Uterus (tissue), 4 donors: Measurements from ENCODE around the gene GOLGA8S. TPM values are rescaled to one million over a fixed set of nuclear protein-coding genes. Genes with fewer than 3 reads are reported as not detected.
"Not testable (repeated sequence)": the region's sequence is repeated elsewhere in the genome, so short reads cannot be mapped to it uniquely, and the experiment has no call there.

Source experiments
- DNase-seq, 2 donors: peaks; one replicate each; pipeline ENCODE4 v3.0.0-alpha.2; 2019 to 2020
- H3K27ac ChIP-seq, 2 donors: fragments of 200-600 bp; sonication (generic); 1 replicate in 1 of 2; 2 replicates in 1 of 2; pipeline ENCODE4 v1.5.1; 2016 to 2018
- H3K27me3 ChIP-seq, 2 donors: fragments of 200-600 bp; sonication (generic); one replicate each; pipeline ENCODE4 v1.5.1; 2018 to 2019; ENCODE audit warnings: control low read depth in 1 of 2
- H3K36me3 ChIP-seq, 2 donors: fragments of 200-600 bp; sonication (generic); one replicate each; pipeline ENCODE4 v1.5.1; 2019; ENCODE audit warnings: control low read depth in 1 of 2
- H3K4me1 ChIP-seq, 2 donors: fragments of 200-600 bp; sonication (generic); one replicate each; pipeline ENCODE4 v1.5.1; 2018 to 2019; ENCODE audit warnings: control low read depth in 1 of 2
- H3K4me3 ChIP-seq, 2 donors: fragments of 200-600 bp; sonication (generic); 1 replicate in 1 of 2; 2 replicates in 1 of 2; pipeline ENCODE4 v1.5.1; 2018 to 2019; ENCODE audit warnings: mild to moderate bottlenecking in 1 of 2
- H3K9me3 ChIP-seq, 2 donors: fragments of 200-600 bp; sonication (generic); one replicate each; pipeline ENCODE4 v1.5.1; 2019; ENCODE audit warnings: control low read depth in 1 of 2
- POLR2A ChIP-seq, 2 donors: fragments of 450-650 bp; IDR thresholded peaks; one replicate each; pipeline ENCODE4 v1.6.1; 2016; ENCODE audit warnings: antibody characterized with exemption in 2 of 2, mild to moderate bottlenecking in 1 of 2, moderate library complexity in 1 of 2
- intact Hi-C: fragments of 100-400 bp; cut with DNase I; formaldehyde crosslinking; loops from one replicate; pipeline ENCODE4 v1.15.1; 2023; ENCODE audit warnings: low total_unique reads
- total RNA-seq, 4 donors: library from RNA; depleted of rRNA in 3 of 4; stranded (reverse); fragments of >200 nt in 3 of 4; gene quantifications; one replicate each; pipeline versions ENCODE4 v1.1.0 to v1.2.4, GENCODE V29; 2014 to 2023
- TF ChIP-seq, protein P1 (sequence below), 4 experiments: fragments of 200-600 bp in 2 of 4; fragments of 450-650 bp in 2 of 4; sonication (generic) in 2 of 4; IDR thresholded peaks; one replicate each; pipeline ENCODE4 v1.5.1; 2016 to 2019; ENCODE audit warnings: antibody characterized with exemption in 4 of 4, mild to moderate bottlenecking in 2 of 4, moderate library complexity in 1 of 4
- donor health status: DM: yes; HTN: yes; CAD: no.

GOLGA8S gene
- total RNA-seq, 4 donors from 2014 or later, result 0.24 to 0.35 TPM; not detected in 2

DNA sequence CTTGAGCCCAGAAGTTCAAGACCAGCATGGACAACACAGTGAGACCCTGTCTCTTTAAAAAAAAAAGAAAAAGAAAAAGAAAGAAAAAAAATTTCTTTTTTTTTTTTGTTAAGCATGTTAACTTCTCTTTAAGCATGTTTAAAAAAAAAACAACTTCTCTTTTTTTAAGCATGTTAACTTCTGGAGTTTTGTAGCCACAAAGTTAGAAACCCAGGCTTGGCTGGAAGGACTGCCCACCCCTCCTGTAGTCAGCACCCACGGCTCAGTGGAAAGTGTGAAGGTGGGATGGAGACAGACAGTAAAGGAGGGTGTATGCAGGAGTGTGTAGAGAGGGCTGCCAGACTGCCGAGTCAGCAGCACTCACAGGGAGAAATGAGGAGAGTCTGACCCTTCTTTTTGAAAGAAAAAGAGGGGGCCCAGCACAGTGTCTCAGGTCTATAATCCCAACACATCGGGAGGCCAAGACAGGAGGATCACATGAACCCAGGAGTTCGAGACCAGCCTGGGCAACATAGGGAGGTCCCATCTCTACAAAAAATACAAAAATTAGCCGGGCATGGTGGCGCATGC, 33.2 kb downstream of the GOLGA8S start:
- H3K27ac ChIP-seq, result no peak overlapping the region
- TF ChIP-seq, protein P1, sequence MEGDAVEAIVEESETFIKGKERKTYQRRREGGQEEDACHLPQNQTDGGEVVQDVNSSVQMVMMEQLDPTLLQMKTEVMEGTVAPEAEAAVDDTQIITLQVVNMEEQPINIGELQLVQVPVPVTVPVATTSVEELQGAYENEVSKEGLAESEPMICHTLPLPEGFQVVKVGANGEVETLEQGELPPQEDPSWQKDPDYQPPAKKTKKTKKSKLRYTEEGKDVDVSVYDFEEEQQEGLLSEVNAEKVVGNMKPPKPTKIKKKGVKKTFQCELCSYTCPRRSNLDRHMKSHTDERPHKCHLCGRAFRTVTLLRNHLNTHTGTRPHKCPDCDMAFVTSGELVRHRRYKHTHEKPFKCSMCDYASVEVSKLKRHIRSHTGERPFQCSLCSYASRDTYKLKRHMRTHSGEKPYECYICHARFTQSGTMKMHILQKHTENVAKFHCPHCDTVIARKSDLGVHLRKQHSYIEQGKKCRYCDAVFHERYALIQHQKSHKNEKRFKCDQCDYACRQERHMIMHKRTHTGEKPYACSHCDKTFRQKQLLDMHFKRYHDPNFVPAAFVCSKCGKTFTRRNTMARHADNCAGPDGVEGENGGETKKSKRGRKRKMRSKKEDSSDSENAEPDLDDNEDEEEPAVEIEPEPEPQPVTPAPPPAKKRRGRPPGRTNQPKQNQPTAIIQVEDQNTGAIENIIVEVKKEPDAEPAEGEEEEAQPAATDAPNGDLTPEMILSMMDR (IDR thresholded peaks at IDR 0.05), result no peak
- TF ChIP-seq POLR2A (IDR thresholded peaks at IDR 0.05), result no peak
- H3K4me3 ChIP-seq, result no peak overlapping the region
- DNase-seq, result no peak
- H3K27me3 ChIP-seq, result no peaks in the 10 kb centered on the region
- H3K9me3 ChIP-seq, result no peaks in the 10 kb centered on the region
- H3K4me1 ChIP-seq, result no peaks in the 10 kb centered on the region
- intact Hi-C loops, result no loop called here
- H3K36me3 ChIP-seq, result no peaks in the 10 kb centered on the region

- Histone ChIP-seq H3K27ac (no peak overlapping the region), H3K9me3 (no peaks in the 10 kb centered on the region), H3K36me3 (no peaks in the 10 kb centered on the region), H3K4me1 (no peaks in the 10 kb centered on the region), H3K4me3 (no peak overlapping the region), H3K27me3 (no peaks in the 10 kb centered on the region)
- TF ChIP-seq, protein P1 (IDR thresholded peaks at IDR 0.05), result no peak
- no peak for TF ChIP-seq POLR2A (IDR thresholded peaks at IDR 0.05)
- no peak for DNase-seq
- intact Hi-C loops, result no loop called here
Measured at GRCh38 chr15:23395030-23395692, 40.6 kb downstream of the GOLGA8S start.

- H3K36me3 ChIP-seq, result no peaks in the 10 kb centered on the region
- DNase-seq, result no peak
- intact Hi-C loops, result no loop called here
- no peaks in the 10 kb centered on the region for H3K9me3 ChIP-seq
- no peaks in the 10 kb centered on the region for H3K4me1 ChIP-seq
- H3K27me3 ChIP-seq, result no peaks in the 10 kb centered on the region
- H3K27ac ChIP-seq, result no peak overlapping the region
- no peak for TF ChIP-seq POLR2A (IDR thresholded peaks at IDR 0.05)
- TF ChIP-seq, protein P1 (IDR thresholded peaks at IDR 0.05), result no peak
- H3K4me3 ChIP-seq, result no peak overlapping the region
Measured at GRCh38 chr15:23395832-23396231, 41.3 kb downstream of the GOLGA8S start.

GRCh38 chr15:23397779-23398178, 43.2 kb downstream of the GOLGA8S start:
- H3K27me3 ChIP-seq, result no peaks in the 10 kb centered on the region
- no peak for DNase-seq
- H3K4me1 ChIP-seq, result no peaks in the 10 kb centered on the region
- no peak overlapping the region for H3K27ac ChIP-seq
- intact Hi-C loops, result no loop called here
- no peaks in the 10 kb centered on the region for H3K9me3 ChIP-seq
- TF ChIP-seq, protein P1 (IDR thresholded peaks at IDR 0.05), result no peak
- no peak for TF ChIP-seq POLR2A (IDR thresholded peaks at IDR 0.05)
- H3K36me3 ChIP-seq, result no peaks in the 10 kb centered on the region
- H3K4me3 ChIP-seq, result no peak overlapping the region

DNA sequence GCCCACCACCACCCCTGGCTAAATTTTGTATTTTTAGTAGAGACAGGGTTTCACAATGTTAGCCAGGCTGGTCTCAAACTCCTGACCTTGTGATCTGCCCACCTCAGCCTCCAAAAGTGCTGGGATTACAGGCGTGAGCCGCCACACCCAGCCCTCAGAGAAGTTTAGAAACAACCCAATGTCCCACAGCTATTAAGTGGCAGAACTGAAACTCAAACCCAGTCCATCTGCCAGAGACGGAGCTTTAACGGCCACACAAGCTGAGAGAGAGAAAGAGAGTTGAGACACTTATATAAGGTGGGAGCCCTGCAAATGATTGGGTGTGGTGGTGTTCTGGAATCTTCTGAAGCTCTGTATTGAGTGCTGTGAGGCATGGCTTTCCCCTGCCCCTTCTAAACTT, 43.8 kb downstream of the GOLGA8S start:
- H3K27ac ChIP-seq, H3K9me3 ChIP-seq, H3K27me3 ChIP-seq, H3K36me3 ChIP-seq, H3K4me1 ChIP-seq, DNase-seq, intact Hi-C loops, H3K4me3 ChIP-seq: not testable (repeated sequence)

DNA sequence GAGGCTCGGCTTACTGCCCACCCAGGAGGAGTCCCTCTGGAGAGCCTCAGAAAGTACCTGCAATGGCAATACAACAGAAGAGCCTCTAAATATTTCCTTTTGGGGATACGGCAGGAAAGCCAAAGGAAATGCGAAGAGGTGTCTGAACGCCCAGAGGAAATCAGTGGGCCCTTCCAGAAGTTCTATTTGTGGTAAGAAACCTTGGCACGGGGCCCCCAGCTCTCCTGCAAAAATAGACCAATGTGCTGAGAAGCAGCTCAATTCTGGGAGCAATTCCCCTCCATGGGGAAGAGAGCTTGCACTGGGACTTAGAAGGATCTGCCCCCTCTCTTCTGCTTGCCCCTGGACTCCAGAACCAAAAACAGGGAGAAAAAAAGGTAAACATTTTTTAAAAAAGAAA, 44.7 kb downstream of the GOLGA8S start:
- H3K36me3 ChIP-seq, H3K9me3 ChIP-seq, DNase-seq, intact Hi-C loops, H3K27ac ChIP-seq, H3K4me3 ChIP-seq, H3K4me1 ChIP-seq, H3K27me3 ChIP-seq: not testable (repeated sequence)
